ENCODE results near the gene SLC4A7.
"Not testable (repeated sequence)": the region's sequence is repeated elsewhere in the genome, so short reads cannot be mapped to it uniquely, and the experiment has no call there.

SLC4A7 gene

GRCh38 chr3:27426926-27427325 lies 57.3 kb downstream of the SLC4A7 start:
- no peak for DNase-seq

GRCh38 chr3:27425896-27426565 lies 58.2 kb downstream of the SLC4A7 start:
- no peak for DNase-seq

DNA sequence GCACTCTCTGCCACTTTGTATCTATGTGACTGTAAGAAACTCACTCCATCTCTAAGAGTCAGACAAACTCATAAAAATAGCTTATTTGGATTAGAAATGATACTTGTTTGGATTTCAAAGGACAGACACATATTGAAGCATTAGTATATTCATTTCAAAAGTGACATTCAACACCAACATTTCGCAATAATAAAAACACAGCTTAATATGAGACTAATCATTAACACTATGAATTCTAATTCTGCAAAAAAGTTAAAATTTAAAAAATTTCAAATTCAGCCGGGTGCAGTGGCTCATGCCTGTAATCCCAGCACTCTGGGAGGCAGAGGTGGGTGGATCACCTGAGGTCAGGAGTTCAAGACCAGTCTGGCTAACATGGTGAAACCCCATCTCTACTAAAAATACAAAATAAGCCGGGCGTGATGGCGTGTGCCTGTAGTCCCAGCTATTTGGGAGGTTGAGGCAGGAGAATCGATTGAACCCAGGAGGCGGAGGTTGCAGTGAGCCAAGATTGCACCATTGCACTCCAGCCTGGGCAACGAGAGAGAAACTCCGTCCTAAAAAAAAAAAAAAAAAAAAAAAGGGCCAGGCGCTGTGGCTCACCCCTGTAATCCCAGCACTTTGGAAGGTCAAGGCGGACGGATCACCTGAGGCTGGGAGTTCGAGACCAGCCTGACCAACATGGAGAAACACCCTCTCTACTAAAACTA lies 59.2 kb downstream of the SLC4A7 start:
- not testable (repeated sequence) for DNase-seq

GRCh38 chr3:27423463-27423862 lies 60.7 kb downstream of the SLC4A7 start:
- no peak for DNase-seq

DNA sequence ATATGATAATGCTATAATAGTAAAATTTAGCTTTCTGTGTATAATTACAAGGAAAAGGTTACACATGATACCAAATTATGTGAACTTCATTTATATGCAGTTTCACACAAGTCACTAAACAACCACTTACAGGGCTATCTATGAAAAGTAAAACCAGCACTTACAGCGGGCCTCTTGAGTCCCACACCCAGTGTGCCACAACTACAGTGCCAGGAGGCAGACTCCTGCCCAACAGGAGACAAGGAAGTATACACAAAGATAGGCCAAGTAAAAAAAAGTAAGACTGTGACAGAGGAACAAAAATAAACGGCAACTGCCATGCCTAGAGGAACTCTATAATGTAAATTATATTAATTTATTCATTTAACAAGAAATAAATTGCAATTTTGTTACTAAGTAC lies 61.6 kb downstream of the SLC4A7 start:
- no peak for DNase-seq

DNA sequence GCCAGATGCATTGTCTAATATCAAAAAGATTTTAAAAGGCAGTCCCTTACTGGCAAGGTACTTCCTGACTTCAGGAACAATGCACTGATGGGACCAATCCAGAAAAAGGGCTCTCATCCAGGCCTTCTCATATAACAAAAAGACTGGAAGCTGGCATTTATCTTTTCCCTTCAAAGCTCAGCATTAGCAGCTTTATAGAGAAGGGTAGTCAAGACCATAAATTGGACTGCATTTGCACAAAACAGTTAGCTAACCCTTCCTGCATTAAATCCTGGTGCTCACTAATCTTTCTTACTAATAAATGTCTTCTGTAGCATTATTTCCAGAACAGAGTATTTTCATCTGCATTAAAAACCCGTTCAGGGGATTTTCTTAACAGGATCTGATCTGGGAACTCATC lies 69.0 kb downstream of the SLC4A7 start:
- DNase-seq = no peak

- DNase-seq = no peak
Measured at GRCh38 chr3:27392950-27393679, 91.1 kb downstream of the SLC4A7 start.

- not testable (repeated sequence) for DNase-seq
Measured at GRCh38 chr3:27392414-27392813, 91.8 kb downstream of the SLC4A7 start.

- DNase-seq = no peak
Measured at GRCh38 chr3:27391796-27392195, 92.4 kb downstream of the SLC4A7 start.

DNA sequence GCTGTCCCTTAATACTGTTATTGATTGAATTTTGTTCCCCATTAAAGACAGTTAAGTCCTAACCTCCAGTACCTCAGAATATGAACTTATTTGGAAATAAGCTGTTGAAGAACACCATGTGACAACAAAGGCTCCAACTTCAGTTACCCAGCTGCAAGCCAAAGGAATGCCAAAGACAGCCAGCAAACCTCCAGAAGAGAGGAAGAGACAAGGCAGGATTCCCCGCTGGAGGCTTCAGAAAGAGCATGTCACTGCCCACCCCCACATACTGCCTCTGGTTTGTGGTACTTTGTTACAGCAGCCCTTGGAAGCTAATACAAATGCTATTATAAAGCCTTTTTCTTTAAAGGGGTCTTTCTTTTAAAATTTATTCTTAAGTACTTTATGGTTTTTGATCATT lies 96.6 kb downstream of the SLC4A7 start:
- DNase-seq = no peak

GRCh38 chr3:27385504-27385903 lies 98.7 kb downstream of the SLC4A7 start:
- DNase-seq = no peak

DNA sequence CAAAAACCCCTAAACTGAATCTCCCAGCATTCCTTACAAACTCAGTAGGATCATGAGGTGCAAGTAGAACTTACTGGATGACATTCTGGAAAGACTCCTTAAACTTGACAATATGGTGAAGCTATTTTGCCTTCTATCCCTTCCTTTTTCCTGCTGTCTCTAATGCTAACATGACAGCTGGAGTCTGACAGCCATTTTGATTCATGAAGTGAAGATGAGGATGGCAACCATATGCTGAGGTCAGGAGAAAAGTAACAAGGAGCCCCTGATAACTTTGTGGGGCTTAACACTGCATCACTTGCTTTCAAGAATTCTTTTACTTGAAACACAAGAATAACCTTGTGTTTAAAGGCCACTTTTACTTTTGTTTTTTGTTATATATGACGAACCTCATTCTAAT lies 100.0 kb downstream of the SLC4A7 start:
- DNase-seq = no peak

DNA sequence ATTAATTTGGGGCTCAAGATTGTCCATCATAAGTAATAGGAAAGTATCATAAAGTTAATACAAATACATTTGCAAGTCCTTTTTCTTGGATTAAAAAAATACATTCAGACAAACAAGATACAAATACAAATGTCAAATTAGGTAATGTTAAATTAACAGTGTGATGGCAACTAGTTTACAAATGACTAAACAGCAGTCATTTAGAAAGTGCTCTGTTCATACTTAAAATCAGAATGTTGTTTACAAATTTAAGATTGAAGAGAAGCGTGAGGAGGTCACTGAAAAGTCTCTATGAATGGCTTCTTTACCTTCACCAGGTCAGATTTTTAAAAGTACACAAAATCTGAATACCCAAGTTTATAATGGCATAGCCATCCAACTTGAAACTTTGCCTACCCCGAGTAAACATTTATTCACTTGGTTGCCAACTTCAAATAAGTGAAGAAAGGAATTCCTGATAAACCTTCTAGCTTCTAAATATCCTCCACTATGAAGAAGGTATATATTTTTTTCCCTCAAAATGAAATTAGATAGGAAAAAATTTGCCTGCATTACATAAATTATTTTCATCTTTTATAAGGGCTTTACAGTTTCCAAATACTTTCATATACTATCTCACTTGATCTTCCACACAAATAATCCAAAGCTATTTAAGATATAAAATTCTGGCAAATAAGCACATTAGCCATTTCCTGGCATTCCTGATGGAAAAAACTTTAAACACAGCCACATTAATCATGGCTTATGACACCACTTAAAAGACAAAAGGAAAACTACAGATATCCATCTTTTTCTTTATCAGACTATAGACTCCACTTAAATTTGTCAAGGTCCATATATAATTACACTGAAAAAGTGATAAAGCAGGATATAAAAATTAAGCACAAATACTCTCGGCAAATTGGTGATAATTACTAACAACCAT lies 103.5 kb downstream of the SLC4A7 start:
- DNase-seq = no peak

DNA sequence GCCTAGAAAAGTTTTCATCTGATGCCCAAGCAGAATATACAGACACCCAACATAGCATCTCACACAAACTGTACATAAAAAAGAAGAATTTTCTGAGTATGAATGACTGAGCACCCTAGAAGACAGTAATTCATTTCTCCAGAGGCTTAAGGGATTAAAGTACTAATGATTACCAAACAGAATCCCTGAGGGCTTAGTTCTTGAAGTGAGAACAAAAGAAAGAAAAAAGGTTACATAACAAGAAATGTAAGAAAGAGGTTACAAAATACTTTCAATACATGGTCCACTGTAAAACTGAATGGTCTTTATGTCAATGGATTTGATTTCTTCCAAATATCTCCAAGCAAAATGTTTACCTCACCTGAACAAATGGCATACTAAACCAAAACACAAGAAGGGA lies 105.9 kb downstream of the SLC4A7 start:
- DNase-seq = no peak

DNA sequence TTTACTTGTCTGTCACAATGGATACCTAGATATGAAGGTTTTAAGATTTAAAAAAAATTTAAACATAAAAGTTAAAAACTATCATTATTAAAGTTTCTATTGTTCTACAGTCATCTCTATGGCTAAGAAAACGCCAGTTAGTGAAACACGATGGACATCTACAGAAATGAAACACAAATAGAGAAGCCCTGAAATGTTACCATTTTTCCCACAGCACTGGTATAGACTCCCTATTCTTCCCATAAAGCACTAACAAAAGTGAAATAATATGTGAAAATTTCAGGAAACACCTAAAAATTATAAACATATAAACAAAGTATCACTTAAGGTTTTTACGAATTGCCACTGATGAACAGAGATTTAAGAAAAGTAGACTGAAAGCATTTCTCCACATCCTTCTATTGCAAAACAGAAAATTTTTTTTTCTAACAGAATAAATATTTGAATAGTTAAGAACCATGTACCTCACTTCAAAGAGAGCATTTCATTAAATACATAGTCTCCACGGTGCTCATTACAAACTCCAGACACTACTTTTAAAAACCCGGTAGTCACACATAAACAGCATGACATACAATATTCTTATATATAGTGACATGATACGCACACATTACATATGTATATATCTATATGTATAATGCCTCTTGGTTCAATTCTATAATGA lies 107.9 kb downstream of the SLC4A7 start:
- no peak for DNase-seq

GRCh38 chr3:27368831-27369607 lies 115.2 kb downstream of the SLC4A7 start, which contains the start of gene NEK10:
Gene NEK10 (minus strand): TSS chr3:27369383. CDS start chr3:27352882, 16,501 bp downstream.
- DNase-seq = peak; percentile 82

DNA sequence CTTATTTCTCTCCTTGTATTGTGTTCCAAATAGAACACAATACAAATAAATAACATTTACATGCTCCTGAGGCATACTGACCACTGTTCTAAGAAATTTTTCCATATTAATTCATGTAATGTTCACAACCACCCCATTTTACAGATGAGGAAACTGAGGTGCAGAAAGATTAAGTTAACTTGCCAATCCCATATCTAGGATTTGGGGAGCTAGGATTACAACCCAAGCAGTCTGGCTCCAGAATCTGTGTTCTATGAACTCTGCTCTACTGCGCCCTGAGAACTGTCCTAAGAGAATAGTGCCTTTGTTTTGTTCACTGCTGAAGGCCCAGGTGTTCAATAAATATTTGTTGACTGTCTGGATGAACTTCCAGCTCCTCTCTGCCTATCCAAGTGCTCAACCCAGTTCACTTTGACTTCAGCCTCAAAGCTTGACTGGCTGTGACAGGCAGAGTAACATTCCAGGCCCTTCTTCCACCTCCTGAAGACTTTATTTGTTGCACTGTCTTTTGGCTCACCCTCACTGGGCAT lies 118.1 kb downstream of the SLC4A7 start:
- DNase-seq = no peak

GRCh38 chr3:27360113-27361078 lies 123.8 kb downstream of the SLC4A7 start:
- DNase-seq = no peak

DNA sequence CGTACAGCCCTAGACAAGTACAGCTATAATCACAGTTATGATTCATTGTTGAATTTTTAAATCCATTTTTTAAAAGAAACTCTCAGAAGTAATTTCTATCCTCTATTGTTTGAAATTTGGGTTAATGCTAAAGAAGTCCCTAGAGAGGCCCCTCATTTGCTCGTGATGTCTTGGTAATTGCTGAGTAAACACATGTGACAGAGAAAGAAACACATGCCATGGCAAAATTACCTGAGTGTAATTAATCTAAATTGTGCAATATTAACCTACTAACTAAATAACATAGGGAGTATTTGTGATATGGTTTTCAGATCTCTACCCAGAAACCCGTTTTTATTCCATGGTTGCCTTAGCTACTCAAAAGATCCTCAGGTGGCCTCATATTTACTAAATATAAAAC lies 125.8 kb downstream of the SLC4A7 start:
- no peak for DNase-seq

Measured in MV-4-11 (cell line).